HG03064 (cell line): ENCODE results near the gene PARP4.
"Not testable (repeated sequence)": the region's sequence is repeated elsewhere in the genome, so short reads cannot be mapped to it uniquely, and the experiment has no call there.

ENCODE experiments used
- ATAC-seq: cut with Tn5 transposase; IDR thresholded peaks from one replicate; pipeline ENCODE4 v1.9.1; 2021; ENCODE audit warnings: low read depth; ENCODE audit not compliant: unreplicated experiment

The PARP4 gene

DNA sequence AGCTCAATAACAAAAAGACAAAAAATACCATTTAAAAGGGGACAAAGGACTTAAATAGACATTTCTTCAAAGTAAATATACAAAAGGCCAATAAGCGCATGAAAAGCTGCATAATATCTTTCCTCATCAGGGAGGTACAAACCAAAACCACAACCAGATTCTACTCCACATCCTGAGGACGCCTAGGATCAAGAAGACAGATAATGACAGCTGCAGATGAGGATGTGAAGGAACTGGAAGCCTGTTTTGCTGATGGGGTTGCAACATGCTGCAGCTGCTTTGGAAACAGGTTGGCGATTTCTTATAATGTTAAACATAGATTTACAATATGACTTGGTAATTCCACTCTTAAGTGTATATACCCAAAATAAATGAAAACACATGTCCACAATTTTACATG is 132.4 kb downstream of the PARP4 start:
- not testable (repeated sequence) for ATAC-seq

DNA sequence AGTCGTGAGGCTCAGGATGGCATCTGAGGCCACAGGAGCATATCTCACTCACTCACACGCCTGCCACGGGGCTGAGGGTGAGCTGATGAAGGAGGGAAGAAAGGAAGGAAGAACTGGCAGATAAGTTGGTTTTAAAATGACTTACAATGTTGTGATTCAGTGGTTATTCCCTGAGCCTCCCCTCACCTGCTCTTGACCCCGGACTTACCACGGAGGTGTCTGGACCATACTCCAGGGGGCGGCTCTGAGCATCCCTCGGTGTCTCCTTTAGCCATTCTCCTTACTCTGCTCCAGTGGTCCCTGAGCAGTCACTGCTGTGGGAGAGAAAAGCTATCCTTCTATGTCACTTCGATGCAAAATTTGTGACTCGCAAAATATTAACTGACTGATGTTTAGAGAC is 141.3 kb downstream of the PARP4 start:
- not testable (repeated sequence) for ATAC-seq
